T47D (cell line): ENCODE data around the gene PARD3.
A peak's percentile ranks its signal among the peaks of the same experiment; 100 is the strongest.
"Not testable (repeated sequence)": the region's sequence is repeated elsewhere in the genome, so short reads cannot be mapped to it uniquely, and the experiment has no call there.

ENCODE experiments used
- DNase-seq, 2 experiments: peaks; one replicate each; pipeline versions ENCODE4 v3.0.0 to v3.0.0-alpha.2; 2011 to 2012; ENCODE audit warnings: low read depth in 1 of 2, low spot score in 1 of 2
- JUND ChIP-seq: IDR thresholded peaks from 2 replicates; pipeline ENCODE4 v1.6.1; 2012; ENCODE audit warnings: low read depth
- in situ Hi-C: cut with HindIII; loops from 2 replicates; pipeline ENCODE4 v1.10.0; 2016; ENCODE audit warnings: low sequenced_read_pairs, low pct_unique_long_range_greater_than_20kb

The PARD3 gene

DNA sequence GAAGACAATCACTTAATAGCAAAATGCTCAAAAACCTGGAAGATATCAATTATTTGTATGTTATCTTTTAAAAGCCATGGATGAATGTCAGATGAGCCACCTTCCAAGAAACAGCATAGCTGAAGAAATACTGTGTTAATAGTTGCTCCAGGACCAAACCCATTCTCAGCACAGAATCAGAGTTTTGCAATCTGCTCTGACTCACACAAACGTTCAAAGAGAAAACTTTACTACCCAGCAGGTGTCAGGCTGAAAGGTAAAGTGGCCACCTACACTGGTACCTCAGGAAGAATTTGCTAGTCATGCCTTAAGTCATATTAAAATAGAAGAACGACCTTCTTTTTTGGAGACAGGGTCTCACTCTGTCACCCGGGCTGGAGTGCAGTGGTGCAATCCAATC lies 526.5 kb downstream of the PARD3 start:
- no peak for TF ChIP-seq JUND
- DNase-seq: no peak
- in situ Hi-C loops: no loop called here

DNA sequence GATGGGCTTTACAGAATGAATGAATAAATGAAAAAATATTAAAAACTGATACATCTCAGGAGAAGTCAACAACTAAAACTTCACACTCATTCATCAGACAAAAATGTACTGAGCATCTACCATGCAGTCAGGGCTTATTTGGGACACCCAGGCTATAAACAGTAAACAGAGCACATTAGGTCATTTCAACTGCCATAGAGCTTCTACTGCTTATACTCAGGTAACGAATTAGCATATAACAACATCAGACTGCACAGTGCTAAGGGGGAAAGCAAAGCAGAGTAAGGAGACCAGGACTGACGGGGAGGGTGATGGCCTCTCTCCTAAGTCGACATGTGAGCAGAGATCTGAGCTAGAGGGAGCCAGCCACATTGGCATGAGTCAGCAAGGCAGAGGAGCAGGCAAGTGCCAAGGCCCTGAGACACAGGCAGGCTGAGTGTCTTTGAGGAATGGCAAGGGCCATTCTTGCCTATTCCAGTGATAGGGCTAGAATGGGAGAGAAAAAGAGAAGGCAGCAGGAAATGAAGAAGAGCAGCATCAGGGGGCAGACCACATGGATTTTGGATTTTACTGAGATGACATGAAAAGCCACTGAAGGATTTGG lies 528.9 kb downstream of the PARD3 start:
- TF ChIP-seq JUND: no peak
- in situ Hi-C loops: no loop called here
- no peak for DNase-seq

DNA sequence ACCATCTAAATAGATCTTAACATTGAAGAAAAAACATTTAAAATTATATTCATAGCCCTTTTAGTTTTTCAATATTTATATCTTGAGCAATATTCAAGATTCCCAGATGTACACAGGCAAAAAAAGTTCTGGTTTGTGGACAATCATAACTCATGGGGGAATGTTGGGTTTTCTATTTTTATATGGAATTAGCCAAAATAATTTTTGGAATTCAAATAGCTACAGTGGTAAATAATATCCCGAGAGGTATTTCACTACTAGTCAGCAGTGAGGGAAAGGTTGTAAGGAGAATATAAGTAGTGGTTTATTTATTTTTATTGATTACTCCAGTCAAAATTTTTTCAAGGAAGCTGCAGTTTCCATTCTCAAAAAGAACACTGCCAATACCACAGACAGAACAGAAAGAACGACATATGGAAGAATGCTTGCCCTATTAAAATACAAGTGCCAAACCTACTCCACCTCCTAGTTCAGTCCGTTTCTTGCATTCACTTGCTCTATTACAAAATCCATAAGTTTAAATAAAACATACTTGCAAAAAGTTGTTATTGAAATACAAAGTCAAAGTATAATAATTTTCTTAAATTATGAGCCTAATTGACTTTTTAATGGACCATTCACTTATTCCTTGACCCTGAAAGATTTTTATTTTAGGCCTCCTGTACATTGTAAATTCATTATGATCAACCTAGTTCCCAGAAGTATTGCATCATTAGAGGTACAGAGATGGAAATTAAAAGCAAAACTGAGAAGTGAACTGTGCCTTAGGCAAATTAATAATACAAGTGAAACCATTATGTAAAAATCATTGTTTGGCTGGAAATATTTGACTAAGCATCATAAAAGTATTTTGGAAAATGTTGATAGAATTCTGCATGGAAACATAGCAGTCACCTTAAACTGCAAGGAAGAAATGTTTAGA lies 533.2 kb downstream of the PARD3 start:
- in situ Hi-C loops: no loop called here
- no peak for TF ChIP-seq JUND

DNA sequence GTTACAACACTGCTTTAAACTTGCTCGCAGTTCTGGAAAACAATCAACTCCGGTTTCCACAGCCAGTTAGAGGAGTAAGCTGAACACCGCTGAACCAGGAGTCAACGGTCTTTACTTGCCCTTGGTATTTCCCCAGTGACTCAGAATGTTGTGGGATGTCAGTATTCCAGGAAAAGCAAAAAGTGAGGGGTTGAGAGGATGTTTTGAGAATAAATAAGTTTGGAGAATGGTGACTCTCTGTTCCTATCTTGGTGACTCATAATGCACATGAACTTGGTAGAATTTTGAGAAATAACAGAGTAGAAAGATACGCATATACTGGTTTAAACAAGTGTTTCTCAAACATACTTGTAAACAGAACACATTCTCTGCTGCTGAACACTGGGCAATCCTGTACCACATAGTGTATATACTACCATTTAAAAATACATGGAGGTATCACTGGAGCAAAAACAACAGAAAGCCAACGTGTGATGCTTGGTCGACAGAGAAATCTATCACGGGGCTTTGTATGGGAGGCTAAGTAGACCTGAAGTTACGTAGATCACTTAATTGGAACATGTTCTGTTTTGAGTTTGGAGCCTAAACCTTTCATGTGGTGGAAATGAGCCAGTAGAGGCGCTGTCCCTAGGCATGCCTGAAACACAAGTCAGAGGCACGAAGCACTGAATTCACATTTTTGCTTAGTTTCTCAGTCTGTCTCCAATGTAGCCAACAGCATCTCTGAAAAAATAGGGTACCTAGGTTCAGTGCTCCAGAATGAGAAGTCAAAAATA lies 534.3 kb downstream of the PARD3 start:
- DNase-seq: no peak
- in situ Hi-C loops: no loop called here
- TF ChIP-seq JUND: no peak

More for the DNA sequence above, 533.2 kb downstream of the PARD3 start:
- no peak for DNase-seq

GRCh38 chr10:34275626-34276130 lies 539.4 kb downstream of the PARD3 start:
- TF ChIP-seq JUND: no peak
- DNase-seq: no peak
- in situ Hi-C loops: no loop called here

GRCh38 chr10:34274906-34275305 lies 540.2 kb downstream of the PARD3 start:
- no peak for DNase-seq
- TF ChIP-seq JUND: no peak
- in situ Hi-C loops: no loop called here

GRCh38 chr10:34273340-34273739 lies 541.8 kb downstream of the PARD3 start:
- DNase-seq: no peak
- no peak for TF ChIP-seq JUND
- in situ Hi-C loops: no loop called here

- in situ Hi-C loops: no loop called here
- DNase-seq: no peak
- TF ChIP-seq JUND: no peak
Observed at GRCh38 chr10:34272316-34272715, 542.8 kb downstream of the PARD3 start.

GRCh38 chr10:34268410-34268809 lies 546.7 kb downstream of the PARD3 start:
- in situ Hi-C loops, DNase-seq: not testable (repeated sequence)

DNA sequence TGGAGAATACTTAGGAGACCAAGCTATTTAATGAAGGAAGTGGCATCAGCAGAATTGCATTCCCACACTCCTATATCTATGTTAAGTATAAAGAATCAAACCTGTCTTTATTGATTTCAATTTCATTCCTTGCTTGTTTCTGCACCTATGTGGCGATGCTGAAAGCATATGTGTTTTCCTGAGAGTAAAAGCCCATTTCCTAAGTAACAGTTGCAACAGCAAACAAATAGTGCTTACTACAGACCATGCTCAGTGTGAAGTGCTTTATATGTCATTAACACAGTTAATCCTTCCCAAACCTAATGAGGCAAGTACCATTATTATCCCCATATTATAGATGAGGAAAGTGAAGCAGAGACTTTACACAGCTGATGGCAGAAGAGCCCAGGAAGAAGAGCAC lies 552.1 kb downstream of the PARD3 start:
- in situ Hi-C loops: no loop called here
- DNase-seq: peak in 1 of 2 experiments; percentile 23
- TF ChIP-seq JUND: no peak

DNA sequence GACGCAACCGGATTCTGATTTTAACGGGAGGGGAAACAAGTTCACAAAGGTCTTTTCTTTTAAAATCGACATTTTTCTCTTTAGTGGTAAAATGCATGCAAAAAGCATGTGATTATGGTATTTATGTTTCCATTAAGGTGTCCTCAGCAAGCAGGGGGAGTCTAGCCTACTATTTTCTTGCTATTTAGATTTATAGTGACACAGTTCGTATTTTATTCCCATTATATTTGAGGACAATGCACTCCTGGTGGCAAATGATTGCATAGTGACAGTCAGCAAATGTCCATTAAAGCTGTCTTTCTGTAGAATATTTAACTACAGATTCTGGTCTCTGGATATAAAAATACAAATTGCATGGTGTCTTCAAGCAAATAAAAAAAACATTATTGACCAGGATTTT lies 554.2 kb downstream of the PARD3 start:
- in situ Hi-C loops: no loop called here
- no peak for TF ChIP-seq JUND
- no peak for DNase-seq

- in situ Hi-C loops: no loop called here
- no peak for TF ChIP-seq JUND
- DNase-seq: no peak
Observed at GRCh38 chr10:34256216-34256615, 558.9 kb downstream of the PARD3 start.
